Measurements from ENCODE around the gene TMEM89.
A peak's percentile ranks its signal among the peaks of the same experiment; 100 is the strongest.

The TMEM89 gene

DNA sequence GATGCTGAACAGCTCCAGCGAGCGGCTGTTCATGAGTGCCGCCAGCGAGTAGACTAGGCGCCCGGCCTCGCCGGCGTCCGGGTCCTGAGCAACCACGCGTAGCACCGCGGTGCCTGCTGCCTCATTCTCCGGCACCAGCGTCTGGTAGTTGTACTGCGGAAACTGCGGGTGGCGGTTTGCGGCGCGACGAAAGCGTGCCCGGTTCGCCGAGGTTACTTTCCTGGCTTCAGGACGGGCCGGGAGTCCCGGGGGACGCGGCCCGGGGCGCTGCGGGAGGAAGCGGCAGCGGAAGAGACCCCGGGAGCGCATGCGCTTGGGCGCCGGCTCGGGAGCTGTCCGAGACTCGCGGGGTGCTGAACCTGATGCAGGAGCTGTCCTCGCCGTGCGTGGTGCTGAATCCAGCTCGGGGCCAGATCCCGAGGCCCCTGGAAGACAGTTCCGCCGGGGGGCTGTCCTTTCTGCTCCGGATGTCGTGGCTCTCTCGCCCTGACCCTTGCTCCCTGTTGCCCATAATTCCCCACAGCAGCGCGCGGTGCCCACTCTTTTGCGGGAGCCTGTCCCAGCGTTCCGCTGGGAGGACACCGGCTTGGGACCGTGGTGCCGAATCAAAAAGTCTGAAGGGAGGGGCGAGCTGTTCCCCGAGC, 40.1 kb upstream of the TMEM89 start:
- DNase-seq (ENCODE audit: low read depth, low spot score): peak; percentile 44
- peak overlapping the region; percentile 31 for H3K4me3 ChIP-seq (ENCODE audit: low read depth, low read length)
- in situ Hi-C loops (cut with HindIII; ENCODE audit: low sequenced_read_pairs): no loop called here
- TF ChIP-seq, protein P1, sequence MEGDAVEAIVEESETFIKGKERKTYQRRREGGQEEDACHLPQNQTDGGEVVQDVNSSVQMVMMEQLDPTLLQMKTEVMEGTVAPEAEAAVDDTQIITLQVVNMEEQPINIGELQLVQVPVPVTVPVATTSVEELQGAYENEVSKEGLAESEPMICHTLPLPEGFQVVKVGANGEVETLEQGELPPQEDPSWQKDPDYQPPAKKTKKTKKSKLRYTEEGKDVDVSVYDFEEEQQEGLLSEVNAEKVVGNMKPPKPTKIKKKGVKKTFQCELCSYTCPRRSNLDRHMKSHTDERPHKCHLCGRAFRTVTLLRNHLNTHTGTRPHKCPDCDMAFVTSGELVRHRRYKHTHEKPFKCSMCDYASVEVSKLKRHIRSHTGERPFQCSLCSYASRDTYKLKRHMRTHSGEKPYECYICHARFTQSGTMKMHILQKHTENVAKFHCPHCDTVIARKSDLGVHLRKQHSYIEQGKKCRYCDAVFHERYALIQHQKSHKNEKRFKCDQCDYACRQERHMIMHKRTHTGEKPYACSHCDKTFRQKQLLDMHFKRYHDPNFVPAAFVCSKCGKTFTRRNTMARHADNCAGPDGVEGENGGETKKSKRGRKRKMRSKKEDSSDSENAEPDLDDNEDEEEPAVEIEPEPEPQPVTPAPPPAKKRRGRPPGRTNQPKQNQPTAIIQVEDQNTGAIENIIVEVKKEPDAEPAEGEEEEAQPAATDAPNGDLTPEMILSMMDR (IDR thresholded peaks at IDR 0.05; ENCODE audit: low read depth, low read length): no peak

- no peak for DNase-seq (ENCODE audit: low read depth, low spot score)
- H3K4me3 ChIP-seq (ENCODE audit: low read depth, low read length): peak overlapping the region; percentile 31
- TF ChIP-seq, protein P1 (IDR thresholded peaks at IDR 0.05; ENCODE audit: low read depth, low read length): no peak
- in situ Hi-C loops (cut with HindIII; ENCODE audit: low sequenced_read_pairs): no loop called here
Observed at GRCh38 chr3:48660800-48661400, 39.3 kb upstream of the TMEM89 start.

DNA sequence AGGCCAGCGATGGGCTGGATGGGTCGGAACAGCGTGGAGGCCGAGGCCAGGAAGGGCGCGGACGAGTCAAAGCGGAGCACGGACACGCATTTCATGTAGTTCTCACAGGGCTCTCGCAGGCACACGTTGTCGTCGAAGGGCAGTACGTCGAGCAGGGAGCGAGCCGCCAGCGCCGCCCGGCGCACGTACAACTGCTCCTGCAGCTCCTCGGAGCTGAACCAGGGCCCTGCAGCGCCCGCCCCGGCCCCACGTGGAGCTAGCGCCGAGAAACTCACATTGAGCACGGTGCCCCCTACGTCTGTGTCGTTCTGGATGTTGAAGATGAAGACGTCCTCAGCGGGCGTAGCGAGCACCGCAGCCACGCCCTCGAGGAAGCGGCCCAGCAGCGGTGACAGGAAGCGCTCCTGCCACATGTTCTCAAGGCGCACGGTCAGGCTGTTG, 35.3 kb upstream of the TMEM89 start:
- DNase-seq (ENCODE audit: low read depth, low spot score): no peak
- in situ Hi-C loops (cut with HindIII; ENCODE audit: low sequenced_read_pairs): no loop called here
- TF ChIP-seq, protein P1 (IDR thresholded peaks at IDR 0.05; ENCODE audit: low read depth, low read length): no peak
- no peak overlapping the region for H3K4me3 ChIP-seq (ENCODE audit: low read depth, low read length)

DNA sequence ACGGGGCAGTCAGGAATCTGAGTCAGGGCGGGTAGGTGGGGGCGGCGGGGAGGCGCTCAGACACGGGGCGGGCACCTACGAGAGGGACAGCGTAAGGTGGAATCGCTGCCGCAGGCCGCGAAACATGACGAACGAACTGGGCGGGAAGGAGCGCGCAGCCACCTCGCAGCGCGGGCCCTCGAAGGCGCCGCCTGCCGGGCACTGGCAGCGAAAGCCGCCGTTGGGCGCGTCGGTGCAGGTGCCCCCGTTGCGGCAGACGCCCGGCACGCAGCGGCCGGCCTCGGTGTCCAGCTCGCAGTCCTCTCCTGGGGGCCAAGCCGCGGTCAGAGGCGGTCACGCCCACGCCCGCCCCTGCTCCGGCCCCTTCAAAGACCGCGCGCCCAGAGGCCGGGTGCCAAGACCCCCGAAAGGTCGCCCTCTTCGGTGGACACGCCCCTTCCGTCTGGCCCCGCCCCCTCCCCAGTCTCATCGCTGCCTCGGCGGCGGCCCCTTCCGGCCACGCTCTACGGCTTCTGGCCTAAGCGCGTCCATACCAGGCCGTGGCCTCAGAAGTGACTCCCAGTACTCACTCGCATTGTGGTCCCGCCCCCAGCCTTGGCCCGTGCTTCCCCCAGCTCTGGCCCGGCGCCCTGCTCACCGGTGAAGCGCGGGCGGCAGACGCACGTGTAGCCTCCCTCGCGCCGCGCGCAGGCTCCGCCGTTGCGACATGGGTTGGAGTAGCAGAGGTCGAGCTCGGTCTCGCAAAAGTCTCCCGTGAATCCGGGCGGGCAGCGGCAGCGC, 34.7 kb upstream of the TMEM89 start:
- peak; percentile 52 for DNase-seq (ENCODE audit: low read depth, low spot score)
- H3K4me3 ChIP-seq (ENCODE audit: low read depth, low read length): peak overlapping the region; percentile 31
- in situ Hi-C loops (cut with HindIII; ENCODE audit: low sequenced_read_pairs): no loop called here
- TF ChIP-seq, protein P1 (IDR thresholded peaks at IDR 0.05; ENCODE audit: low read depth, low read length): peak; percentile 55

DNA sequence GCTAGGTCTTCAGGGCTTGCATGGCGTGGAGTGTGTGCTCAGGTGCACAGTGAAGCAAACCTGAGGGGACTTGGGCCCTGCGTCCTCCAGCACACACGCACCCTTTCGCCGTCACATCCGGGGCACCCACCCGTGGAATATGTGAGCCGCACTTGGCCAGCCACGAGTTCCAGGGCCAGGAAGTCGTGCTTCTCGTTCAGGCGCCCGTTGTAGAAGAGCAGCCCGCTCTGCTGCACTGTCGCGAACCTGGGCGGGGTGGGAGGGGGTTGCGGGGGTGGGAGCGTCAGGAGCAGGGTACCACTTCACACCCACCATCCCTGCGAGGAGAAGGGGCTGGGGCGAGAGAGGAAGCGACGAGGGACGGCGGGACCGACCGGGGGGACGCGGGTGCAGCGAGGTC, 34.0 kb upstream of the TMEM89 start:
- H3K4me3 ChIP-seq (ENCODE audit: low read depth, low read length): peak overlapping the region; percentile 31
- in situ Hi-C loops (cut with HindIII; ENCODE audit: low sequenced_read_pairs): no loop called here
- no peak for DNase-seq (ENCODE audit: low read depth, low spot score)
- TF ChIP-seq, protein P1 (IDR thresholded peaks at IDR 0.05; ENCODE audit: low read depth, low read length): no peak

- TF ChIP-seq, protein P1 (IDR thresholded peaks at IDR 0.05; ENCODE audit: low read depth, low read length): no peak
- in situ Hi-C loops (cut with HindIII; ENCODE audit: low sequenced_read_pairs): no loop called here
- no peak overlapping the region for H3K4me3 ChIP-seq (ENCODE audit: low read depth, low read length)
- DNase-seq (ENCODE audit: low read depth, low spot score): no peak
Observed at GRCh38 chr3:48655063-48655462, 33.5 kb upstream of the TMEM89 start.

Measured in astrocyte of the spinal cord (primary cell).